OCI-LY3 (cell line): Measurements from ENCODE around the gene DYNLL2.
"Not testable (repeated sequence)": the region's sequence is repeated elsewhere in the genome, so short reads cannot be mapped to it uniquely, and the experiment has no call there.

ENCODE experiments used
- EZH2phosphoT487 ChIP-seq: fragments of 200-600 bp; shearing (Covaris generic); IDR thresholded peaks from 2 replicates; pipeline ENCODE4 v1.6.1; 2018; ENCODE audit warnings: antibody characterized with exemption, mixed run types, low read depth
- TF ChIP-seq, protein P1 (sequence below): fragments of 200-600, 300-600 bp; sonication (generic); IDR thresholded peaks from 2 replicates; pipeline ENCODE4 v1.5.1; 2014; ENCODE audit warnings: antibody characterized with exemption, low read length, low read depth

DNA sequence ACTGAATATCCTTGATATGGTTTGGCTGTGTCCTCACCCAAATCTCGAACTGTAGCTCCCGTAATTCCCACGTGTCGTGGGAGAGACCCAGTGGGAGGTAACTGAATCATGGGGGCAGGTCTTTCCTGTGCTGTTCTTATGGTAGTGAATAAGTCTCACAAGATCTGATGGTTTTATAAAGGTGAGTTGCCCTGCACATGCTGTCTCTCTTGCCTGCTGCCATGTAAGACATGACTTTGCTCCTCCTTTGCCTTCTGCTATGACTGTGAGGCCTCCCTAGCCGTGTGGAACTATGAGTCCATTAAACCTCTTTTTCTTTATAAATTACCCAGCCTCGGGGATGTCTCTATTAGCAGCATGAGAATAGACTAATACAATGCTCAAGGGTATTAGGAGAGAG is 39.0 kb upstream of the DYNLL2 start:
- TF ChIP-seq, protein P1, sequence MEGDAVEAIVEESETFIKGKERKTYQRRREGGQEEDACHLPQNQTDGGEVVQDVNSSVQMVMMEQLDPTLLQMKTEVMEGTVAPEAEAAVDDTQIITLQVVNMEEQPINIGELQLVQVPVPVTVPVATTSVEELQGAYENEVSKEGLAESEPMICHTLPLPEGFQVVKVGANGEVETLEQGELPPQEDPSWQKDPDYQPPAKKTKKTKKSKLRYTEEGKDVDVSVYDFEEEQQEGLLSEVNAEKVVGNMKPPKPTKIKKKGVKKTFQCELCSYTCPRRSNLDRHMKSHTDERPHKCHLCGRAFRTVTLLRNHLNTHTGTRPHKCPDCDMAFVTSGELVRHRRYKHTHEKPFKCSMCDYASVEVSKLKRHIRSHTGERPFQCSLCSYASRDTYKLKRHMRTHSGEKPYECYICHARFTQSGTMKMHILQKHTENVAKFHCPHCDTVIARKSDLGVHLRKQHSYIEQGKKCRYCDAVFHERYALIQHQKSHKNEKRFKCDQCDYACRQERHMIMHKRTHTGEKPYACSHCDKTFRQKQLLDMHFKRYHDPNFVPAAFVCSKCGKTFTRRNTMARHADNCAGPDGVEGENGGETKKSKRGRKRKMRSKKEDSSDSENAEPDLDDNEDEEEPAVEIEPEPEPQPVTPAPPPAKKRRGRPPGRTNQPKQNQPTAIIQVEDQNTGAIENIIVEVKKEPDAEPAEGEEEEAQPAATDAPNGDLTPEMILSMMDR = not testable (repeated sequence)
- not testable (repeated sequence) for TF ChIP-seq EZH2phosphoT487
